SHP77 treated with DMSO at 0.1 percent for 48 hours (cell line): ENCODE measurements around the gene IGF1R.

Experiments
- DNase-seq: peaks from one replicate; lab custom pipeline; 2025; lab: John Stamatoyannopoulos, UW

The IGF1R gene

DNA sequence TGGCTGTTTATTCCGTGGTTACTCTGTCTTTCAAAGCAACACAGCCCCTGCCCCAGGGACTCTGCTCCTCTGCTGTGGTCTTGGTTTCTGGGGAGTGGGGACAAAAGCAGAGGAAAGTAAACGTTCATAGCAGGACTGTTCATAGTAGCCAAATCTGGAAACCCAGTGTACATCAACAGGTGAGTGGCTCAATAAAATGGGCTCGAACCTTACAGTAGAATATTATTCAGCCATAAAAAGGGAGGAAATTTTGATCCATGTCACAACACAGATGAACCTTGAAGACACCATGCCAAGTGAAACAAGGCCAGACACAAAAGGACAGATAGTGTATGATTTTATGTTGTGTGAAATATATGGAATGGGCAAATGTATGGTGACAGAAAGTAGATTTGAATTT is 269.1 kb downstream of the IGF1R start:
- DNase-seq, result no peak

DNA sequence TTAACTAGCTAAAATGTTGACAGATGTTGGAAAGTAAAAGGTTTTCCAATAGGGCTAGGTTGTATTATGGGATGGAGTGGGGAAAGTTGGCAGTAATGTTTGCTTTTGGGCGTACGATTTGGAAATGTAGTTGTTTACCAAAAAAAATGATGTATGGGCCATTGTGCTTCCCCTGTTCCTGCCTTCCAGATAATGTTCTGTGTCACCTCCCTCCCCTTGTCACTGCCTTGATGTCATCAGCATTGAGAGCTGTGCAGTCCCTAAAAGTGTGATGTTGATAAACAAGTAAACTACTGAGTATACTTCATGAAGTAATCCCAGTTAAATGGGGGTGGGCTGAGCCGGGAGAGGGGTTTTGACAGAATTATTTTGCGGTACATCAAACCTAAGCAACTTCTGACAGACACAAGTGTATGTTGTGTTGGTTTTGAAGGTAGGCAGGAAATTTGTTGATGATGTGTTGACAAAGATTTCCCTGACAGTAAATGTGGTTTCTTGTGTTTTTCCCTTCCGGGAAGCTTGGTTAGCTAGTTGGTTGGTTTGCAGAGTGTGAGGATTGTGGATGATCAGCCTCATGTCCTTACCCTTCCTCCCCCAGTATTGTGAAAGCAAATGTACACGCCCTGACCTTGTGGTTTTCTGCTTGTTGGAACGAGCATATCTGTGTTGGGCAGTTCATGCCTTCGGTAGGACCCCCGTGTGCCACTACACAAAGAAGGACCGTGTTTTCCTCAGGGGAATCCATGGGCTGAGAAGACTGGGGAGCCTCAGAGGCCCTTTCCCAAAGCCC is 271.9 kb downstream of the IGF1R start:
- no peak for DNase-seq

DNA sequence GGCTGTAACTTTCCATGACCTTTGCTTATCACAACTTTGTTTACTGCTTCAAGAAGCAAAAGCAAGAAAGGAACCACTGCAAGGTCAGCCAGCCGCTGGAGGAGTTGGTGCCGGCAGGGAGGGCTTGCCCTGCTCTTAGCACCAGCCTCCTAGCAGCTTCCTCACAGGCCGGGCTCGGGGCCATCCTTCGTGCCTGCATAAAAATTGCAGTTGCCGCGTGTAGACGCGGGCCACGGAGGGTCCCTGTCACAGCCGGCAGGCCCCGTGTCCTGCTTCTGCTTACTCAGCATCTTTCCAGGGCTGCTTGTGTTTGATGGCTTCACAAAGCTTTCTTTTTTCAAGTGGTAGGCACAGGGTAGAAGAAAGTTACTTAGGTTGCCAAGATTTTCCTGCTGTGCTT is 274.8 kb downstream of the IGF1R start:
- no peak for DNase-seq

DNA sequence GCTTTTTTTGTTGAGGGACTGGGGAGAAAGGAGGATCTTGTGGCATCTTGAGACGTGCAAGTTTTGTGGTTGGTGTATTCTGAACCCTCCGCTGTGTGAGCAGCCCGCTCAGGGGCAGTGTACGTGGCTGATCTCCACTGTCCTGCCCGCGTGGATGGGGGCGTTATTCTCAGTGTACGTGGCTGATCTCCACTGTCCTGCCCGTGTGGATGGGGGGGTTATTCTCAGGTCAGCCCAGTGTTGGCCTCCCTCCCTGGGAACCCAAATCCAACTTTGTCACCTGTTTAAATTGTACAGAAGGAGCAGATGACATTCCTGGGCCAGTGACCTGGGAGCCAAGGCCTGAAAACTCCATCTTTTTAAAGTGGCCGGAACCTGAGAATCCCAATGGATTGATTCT is 275.2 kb downstream of the IGF1R start:
- no peak for DNase-seq

DNA sequence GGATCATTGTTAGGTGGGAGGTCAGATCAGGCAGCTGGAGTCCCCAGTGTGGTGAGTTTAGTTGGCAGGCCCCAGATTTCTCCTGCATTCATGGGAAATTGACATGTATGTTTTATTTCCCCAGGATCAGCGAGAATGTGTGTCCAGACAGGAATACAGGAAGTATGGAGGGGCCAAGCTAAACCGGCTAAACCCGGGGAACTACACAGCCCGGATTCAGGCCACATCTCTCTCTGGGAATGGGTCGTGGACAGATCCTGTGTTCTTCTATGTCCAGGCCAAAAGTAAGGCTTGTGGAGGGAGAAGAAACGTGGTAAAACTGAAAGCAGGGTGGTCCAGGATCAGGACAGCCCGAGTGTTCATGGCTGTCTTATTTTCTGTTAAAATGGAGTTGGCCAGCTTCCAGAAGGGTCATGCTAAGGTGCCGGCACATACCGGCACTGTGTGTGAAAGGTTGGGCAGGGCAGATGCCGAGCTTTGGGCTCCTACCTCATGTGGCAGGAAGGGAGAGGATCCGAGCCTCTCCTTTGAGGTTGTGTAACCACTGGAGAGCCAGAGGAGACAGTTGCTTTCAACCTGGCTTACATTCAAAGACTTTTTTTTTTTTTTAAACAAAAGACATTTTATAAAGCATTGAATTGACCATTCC is 276.2 kb downstream of the IGF1R start:
- no peak for DNase-seq

DNA sequence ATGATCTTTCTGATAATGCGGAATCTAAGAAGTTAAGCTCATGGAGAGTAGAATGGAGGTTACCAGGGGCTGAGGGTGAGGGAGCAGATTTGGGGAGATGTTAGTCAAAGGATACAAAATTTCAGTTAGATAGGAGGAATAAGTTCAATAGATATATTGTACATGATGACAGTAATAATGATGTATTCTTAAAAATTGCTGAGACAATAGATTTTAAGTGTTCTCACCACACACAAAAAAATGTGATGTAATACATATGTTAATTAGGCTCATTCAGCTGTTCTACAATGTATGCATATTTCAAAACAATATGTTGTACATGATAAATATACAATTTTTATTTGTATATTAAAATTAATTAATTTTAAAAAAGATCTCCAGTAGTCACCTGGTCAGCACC is 277.9 kb downstream of the IGF1R start:
- DNase-seq, result no peak

DNA sequence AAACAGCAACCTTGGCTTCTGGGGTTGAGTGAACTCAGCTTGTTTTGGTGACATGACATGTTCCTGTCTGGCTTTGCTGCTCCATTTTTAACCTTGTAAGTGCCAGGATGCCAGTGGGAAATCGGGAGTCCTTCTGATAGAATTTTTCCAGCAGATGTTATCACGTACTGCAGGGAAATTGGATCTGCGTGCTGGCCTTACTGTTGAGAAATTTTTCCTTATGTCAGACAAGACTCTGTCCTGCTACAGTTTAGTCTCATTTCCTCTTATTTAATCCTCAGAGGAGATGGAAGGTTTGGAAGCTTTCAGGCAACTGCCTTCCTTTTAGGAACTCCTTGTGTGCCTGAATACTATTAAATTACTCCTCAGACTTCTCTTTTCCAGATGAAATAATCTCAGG is 278.7 kb downstream of the IGF1R start:
- no peak for DNase-seq

DNA sequence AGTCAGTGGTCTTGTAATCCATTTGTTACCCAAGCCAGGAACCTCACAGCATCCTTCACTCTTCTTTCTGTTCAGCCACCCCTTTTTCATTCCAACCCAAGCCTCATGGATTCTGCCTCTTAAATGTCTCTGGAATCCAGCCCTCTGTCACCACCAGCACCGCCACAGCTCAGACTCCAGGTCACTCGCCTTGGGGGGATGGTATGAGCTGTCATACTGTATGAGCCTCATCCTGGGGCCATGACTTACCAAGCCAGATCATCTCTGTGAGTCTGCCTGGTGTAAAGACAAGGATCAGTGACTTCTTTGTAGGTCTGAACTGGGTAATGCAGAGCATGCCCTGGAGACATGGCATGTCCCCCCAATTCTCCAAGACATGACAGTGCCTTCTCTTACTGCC is 279.7 kb downstream of the IGF1R start:
- no peak for DNase-seq

DNA sequence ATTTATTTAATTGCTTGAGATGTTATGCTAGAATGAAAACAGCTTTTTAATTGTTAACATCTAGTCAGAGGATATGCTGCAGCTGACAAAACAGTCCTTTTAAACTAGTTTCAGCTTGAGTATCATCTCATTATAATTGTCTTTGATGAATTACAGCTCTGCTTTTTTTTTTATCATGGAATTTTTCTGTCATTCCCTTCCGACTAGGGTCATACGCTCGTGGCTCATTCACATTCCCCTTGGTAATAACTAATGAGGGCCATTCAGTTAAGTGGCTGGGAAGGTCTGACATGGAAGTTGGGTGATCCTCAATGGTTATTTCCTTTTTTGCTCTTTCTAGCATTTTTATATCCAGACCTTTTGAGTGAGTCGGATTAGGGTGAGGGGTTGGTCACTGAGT is 282.2 kb downstream of the IGF1R start:
- no peak for DNase-seq

DNA sequence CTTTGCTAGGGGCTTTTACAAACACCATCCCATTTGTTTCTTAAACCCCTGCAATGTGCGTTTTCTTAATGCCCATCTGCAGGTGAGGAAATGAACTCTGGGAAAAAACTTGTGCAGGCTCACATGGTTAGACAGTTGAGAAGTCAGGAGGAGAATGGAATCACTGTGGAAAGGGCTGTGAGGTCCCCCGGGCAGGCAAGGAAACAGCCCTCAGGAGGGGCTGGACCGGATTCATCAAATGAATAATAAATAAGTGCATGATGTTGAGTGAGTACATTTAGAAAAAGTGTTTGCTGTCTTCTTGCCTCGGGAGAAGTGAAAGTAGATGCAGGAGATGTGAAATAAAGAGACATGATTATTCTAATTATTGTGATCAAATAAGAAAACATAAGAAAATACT is 282.7 kb downstream of the IGF1R start:
- no peak for DNase-seq

DNA sequence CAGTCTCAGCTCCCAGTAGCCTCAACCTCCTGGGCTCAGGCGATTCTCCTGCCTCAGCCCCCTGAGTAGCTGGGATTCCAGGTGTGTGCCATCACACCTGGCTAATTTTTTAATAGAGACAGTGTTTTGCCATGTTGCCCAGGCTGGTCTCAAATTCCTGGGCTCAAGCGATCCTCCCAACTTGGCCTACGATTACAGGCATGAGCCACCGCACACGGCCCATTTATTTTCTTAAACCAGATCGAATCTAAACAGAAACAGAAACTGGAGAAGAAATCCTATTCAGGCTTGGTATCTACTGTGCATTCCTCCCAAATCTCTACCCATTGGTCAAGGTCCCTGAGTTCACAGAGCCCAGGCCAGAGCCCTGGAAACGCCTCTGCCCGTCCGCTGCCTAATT is 285.1 kb downstream of the IGF1R start:
- DNase-seq, result no peak

DNA sequence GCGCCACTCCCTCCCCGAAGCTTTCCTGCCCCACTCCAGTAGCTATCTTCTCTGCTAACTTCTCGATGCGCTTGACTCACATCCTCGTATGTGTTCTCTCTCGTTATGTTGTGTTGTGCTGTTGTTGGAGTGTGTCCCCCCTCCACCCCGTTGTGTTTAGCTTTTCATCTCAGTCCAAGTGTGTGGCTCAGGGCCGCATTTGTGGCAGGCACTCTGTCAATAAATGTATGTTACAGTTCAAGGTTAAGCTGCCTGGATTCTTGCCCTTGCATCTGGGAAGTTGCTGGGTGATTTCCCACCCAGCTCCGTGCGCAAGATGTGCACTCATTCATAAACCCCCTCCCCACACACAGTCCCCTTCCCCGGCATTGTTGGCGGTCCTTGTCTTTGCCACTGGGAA is 287.4 kb downstream of the IGF1R start:
- no peak for DNase-seq

DNA sequence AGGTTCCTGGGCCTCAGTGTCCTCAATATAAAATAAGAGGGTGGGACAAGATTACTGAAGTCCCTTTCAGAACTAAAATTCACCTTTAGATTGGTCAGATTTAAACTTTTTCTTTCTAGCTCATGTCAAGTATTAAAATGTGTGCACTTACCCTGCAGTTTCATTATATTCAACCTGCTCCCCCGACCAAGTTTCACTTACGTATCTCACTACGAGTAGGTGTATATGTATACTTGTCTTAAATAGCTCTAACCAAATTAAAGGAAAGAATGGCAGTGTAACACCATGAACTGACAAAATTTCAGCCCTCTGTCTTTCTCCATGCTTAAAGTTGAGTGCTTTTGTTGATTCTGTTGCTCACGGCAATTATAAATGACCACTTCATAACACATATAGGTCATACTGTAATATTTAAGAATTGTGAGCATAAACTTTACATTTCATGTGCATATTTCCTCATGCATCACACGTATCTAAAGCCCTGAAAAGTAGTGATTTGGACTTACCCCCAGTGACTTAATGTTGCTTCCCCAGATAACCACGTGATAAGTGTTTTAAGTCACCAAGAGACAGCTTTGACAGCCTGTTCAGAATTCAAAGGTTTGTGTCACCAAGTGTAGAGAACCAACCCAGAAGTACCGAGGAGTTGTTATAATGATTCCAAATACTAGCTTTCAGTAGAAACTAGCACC is 289.2 kb downstream of the IGF1R start:
- no peak for DNase-seq

DNA sequence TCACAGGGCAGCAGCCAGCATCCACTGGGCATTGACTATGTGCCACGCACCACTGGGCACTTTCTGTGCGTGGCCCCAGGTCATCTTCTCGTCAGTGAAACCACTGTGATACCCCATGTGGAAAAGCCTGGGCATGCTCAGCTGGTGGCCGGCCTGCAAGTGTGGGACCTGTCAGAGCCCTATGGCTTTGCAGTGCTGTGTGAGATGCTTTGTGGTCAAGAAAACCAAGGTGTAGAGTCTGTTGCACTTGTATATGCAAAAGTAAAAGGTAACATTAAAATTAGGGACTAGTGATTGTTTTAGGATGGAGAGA is 289.7 kb downstream of the IGF1R start:
- DNase-seq, result no peak

DNA sequence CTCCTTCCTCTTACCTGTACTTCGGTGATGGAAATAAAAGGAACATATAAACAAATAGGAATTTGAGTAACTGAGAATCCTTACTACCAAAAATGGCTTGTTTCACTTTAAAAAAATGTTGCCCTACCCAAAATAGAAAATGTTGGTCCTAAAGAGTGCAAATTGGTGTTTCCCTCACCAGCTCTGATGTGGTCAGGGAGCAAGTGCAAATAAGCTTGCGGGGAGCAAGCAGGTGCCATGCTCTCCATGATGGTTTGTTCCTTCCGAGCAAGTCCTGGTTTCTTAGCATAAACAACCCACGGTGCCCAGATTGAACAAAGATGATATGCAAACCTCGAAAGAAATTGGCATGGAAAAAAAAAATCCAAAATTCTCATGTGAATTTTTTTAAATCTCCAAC is 290.5 kb downstream of the IGF1R start:
- DNase-seq, result no peak

DNA sequence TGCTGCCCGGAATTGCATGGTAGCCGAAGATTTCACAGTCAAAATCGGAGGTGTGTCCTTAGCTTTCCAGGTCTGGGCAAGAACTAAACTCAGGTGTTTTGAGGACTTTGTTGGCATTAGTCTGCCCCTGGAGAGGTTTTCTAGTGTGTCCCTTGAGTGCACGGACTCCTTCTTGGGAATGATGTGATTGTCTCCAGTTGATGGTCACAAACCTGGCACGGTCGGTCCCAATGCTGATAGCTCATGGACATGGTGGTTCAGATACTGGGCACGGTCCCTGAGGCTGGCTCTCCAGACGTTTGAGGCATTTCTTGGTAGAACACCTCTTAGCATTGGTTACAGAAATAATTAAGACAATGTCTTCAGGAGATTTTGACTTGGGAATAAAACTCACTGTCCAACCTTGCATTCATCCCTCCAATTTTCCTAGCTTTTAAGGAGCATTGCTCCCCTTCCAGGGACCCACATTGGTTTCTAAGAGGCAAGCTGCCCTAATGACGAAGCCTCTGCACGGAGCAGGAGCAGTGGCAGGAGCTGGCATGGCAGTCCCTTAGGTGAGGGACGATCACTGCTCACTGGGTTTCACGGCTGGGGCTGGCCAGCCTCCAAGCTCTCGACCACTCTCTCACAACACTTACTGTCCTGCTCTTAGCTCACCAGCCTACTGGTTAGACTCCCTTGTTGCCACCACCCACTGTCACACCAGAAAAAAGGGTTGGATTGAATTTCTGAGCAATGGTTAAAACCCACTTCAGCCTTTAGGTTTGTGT is 291.2 kb downstream of the IGF1R start:
- no peak for DNase-seq

DNA sequence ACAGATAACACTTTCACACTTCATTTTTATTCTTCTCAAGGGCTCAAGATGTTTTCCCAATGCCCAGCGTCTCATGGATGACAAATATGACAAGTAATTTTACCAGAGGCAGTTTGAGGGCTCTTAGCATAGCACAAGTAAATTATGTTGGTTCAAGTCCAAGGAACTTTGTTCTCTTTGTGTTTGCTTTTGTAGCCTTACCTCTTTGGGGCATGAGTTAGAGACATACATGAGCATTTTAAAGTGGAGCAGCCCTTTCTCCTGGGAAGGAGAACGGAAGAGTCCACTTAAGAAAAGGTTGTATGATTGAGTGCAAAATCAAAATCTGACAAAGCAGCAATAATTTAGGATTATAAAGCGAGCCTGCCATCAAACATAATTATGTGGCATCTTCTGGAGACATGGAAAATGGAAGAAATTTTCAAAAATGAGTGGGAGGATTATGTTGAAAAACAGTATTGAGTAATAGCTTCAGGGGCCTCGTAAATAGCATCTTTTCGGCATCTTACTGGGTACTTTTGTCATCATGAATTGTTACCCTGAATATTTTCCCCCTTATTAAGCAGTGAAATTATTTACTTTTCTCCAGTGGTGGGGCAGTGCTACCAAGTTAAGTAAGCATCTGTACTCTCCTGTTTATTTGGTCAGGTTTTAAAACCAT is 293.4 kb downstream of the IGF1R start:
- DNase-seq, result no peak

DNA sequence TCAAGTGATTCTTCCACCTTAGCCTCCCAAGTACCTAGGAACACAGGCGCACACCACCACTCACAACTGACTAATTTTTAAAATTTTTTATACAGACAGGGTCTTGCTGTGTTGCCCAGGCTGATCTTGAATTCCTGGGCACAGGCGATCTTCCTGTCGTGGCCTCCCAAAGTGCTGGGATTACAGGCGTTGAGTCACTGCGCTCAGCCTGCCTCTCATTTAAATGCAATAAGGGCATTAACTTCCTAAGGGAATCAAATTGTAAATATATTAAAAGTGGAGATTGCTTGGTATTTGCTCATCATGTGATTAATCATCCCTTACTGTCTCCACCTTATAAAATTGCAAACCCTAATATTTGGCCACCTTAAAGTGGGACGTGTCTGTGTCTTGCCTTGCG is 294.1 kb downstream of the IGF1R start:
- no peak for DNase-seq

DNA sequence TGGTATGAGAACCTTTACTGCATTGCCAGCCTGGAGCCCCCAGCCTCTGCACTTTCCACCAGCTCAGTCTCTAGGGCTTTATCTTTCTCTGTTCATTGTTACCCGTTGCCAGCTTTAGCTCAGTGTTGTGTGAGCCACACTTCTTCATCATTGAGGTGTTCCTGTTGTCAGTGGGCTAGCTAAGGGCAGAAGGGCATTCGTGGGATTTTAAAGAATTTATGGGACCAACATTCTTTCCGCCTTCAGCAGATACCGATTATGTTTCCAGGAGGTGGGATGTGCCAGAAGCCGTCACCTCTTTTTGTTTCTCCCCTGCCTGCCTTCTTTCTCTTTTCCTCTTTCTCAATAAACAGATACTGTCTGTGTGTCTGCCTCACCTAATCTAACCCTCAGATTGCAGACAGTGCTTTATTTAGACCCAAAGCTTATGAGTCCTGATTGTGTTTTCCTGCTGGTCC is 294.7 kb downstream of the IGF1R start:
- DNase-seq, result no peak

DNA sequence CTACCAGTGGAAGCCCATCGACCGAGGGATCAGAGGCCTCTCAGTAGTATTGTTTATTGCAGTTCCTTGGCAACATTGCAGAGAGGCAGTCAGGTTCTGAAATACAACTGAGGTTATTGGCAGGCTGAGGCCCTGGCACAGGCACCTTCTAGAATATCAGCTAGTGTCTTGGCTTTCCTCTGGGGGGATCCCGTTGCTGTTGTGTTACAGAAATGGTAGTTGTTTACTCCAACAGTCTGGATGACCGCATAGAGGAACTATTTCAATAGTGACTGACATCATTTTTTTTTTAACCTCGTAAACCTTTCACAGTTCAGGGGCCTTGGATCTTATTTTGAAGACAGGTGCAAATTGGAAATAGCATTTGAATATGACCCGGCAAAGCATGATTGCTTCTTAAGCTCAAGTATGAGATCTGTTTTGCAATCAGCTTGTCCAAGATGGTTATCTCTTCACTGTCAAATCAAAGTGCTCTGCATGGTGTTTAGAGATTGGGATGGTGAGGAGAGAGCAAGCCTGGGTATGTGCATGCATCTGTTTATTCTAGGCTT is 295.3 kb downstream of the IGF1R start:
- no peak for DNase-seq

DNA sequence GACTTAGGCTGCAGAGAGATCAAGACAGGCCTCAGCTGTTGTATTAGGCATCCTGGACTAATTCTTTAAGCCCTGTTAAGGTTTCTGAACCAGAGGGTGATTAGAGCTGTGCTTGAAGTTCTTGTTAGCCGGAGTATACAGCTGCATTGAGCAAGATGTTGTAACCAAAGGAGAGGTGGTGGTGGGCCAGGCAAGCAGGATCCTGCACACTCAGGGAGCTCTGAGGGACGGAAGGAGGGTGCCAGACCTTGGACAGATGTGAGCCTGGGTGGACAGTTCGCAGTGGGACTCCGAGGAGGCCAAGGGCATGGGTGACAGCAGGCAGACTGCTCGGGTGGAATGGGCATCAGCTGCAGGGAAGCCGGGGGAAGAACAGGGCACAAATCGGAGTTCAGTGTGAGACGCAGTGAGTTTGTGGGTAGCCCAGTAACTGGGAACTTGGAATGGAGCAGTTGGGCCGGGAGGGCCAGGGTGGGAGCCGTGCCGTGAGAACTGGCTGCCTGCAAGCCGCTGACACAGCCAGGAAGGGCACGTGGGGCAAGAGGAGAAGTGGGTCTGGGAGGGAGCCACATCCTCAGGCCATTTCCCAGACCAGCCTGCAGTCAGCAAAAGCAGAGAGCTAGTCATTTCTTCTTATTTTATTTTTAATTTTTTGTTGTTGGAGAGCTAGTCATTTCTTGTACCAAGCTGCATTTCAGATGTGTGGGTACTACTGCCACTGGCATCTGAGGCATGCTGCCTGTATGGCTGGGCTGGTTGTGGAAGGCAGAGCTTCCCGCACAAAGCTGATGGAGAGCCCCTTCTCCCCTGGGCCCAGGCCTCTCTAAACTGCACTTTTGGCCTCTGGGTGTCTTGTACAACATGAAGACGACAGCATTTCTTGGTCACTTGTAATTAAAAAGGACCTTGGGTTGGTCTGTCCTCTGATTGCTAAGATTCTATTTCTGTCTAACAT is 298.2 kb downstream of the IGF1R start:
- no peak for DNase-seq
